ENCODE data around the gene PEBP1.

GRCh38 chr12:118102609-118103008 lies 33.3 kb upstream of the PEBP1 start:
- TF ChIP-seq CTCF (IDR thresholded peaks at IDR 0.05; ENCODE audit: low read length) (no peak), EZH2phosphoT487 (IDR thresholded peaks at IDR 0.05; ENCODE audit: low read length) (no peak), EZH2 (optimal IDR thresholded peaks at IDR 0.05; ENCODE audit: low read depth, low read length) (no peak)
